CD1c-positive myeloid dendritic cell (primary cell): ENCODE results near the gene ZNF609.

Experiments
- DNase-seq: peaks from one replicate; pipeline ENCODE4 v3.0.0-alpha.2; 2016; ENCODE audit errors: extremely low spot score

The ZNF609 gene

GRCh38 chr15:64651601-64652191 is 191.3 kb downstream of the ZNF609 start:
- no peak for DNase-seq

DNA sequence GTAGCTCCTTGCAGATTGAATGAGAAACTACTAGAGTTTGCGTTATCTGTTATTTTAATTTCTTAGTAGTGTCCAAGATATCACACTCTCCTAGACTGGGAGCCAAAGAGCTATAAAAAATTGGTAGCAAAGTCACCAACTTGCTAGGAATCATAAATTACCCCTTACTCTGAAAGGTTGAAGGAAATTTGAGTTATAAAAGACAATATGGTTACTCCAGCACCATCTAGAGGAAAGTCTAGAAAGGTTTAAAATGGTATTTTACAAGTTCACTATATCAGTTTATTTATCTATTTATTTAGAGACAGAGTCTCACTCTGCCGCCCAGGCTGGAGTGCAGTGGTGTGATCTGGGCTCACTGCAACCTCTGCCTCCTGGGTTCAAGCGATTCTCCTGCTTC is 193.4 kb downstream of the ZNF609 start:
- DNase-seq, result peak; percentile 19

DNA sequence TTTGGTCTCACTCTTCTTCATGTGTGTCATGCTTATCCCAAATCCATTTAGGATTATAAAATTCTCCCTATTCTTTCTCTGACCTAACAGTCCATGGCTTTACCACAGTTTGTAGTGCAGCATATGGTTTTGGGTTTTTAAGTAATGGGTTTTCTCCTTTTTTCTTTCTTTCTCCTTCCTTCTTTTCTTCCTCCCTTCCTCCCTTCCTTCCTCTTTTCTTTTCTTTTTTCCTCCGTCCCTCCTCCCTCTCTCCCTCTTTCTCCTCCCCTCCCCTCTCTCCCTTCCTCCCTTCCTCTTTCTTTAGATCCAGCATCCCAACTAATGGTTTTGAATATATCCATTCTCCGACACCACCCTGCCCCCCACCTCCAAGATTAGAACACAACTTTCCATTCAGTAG is 196.1 kb downstream of the ZNF609 start:
- no peak for DNase-seq

DNA sequence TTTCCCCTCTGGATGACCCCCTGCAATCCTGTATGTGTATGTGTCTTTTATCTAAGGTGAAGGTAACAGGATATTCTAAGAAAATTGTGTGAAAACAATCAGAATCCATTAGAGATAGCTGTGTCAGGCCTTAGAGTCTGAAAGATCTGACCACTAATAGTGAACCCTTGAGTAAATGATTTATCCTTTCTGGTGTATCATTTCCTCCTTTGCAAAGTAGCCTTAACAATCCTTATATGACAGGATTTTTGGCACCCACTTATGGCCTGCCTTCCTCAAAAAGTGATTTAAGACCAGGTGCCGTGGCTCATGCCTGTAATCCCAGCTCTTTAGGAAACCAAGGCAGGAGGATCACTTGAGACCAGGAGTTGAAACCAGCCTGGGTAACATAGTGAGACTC is 204.8 kb downstream of the ZNF609 start:
- no peak for DNase-seq

GRCh38 chr15:64667736-64668161 is 207.4 kb downstream of the ZNF609 start:
- no peak for DNase-seq

GRCh38 chr15:64673866-64674265 is 213.5 kb downstream of the ZNF609 start:
- no peak for DNase-seq

GRCh38 chr15:64678126-64678819 is 217.9 kb downstream of the ZNF609 start:
- DNase-seq, result no peak

- no peak for DNase-seq
Measured at GRCh38 chr15:64680097-64680496, 219.7 kb downstream of the ZNF609 start.

- peak; percentile 35 for DNase-seq
Measured at GRCh38 chr15:64681424-64682024, 221.1 kb downstream of the ZNF609 start.

GRCh38 chr15:64682255-64682654 is 221.9 kb downstream of the ZNF609 start:
- DNase-seq, result no peak

- DNase-seq, result no peak
Measured at GRCh38 chr15:64683378-64683777, 223.0 kb downstream of the ZNF609 start.

DNA sequence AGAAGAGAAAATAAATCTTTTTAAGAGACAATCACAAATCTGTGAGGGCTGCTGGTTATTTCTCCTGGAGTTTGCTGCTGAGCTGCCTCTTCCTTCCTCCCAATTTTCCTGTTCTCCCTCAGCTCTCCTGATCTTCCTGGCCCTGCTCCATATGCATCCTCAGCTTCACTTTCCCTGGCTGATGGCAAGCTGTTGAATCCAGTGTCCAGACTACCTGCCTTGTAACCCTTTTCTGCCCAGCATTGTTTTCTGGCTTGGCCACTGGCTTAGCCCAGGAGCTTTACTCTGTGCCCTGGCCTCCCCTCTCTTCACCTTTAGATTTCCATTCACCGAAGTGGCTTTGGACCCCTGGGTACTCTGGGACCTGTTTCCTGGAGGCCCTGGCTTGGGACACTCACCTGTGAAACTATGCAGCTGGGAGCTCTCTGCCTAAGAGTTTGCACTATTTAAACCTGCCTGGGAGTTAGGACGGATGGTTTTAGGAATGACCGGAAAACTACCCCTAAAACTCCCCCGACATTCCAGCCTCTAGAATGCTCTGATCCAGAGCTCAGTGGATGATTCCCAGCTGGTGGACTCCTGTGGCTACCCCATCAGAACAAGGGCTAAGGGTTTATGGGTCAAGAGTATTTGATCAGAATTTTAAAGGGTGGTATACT is 225.0 kb downstream of the ZNF609 start:
- no peak for DNase-seq

DNA sequence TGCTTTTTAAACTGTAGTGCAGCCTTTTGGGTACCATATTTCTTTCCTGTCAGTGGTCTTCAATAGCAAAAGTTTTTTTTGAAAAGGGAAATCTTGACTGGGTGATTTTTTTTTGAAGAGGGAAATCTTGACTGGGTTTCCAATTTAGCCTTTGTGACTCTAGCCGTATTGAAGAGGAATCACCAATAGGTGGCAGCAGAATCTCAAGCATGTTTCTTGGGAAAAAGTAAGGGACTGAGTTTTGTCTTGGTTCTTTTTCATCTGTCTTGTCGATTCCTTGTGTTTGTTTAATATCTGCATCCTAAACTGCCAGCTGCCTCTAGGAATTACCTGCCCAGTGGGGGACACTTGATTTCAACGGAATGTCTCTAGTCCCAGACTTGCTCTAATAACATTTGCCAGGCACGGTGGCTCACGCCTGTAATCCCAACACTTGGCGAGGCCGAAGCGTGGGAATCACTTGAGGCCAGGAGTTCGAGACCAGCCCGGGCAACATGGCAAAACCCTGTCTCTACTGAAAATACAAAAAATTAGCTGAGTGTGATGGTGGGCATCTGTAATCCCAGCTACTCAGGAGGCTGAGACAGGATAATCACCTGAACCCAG is 225.9 kb downstream of the ZNF609 start:
- peak; percentile 75 for DNase-seq

DNA sequence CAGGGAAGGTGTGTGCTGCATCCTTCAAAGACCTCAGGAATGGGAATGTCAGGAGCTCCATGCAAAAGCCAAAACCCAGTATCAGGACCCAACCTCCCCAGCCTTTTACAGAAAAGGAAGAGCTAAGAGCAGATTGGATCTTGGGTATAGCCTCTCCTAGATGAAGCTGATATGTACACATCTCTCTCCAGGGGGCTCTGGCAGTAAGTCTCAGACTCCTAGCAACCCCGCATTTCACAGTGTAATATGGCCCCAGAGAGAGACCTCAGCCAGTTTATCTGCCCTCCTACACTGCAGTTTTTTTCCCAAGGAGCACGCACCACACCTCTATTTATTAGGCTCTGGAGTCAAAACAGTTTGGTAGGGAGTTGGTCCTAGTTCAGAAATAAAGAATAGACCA is 226.8 kb downstream of the ZNF609 start:
- no peak for DNase-seq

GRCh38 chr15:64687688-64688087 is 227.3 kb downstream of the ZNF609 start:
- no peak for DNase-seq

GRCh38 chr15:64688770-64689169 is 228.4 kb downstream of the ZNF609 start:
- DNase-seq, result no peak

- no peak for DNase-seq
Measured at GRCh38 chr15:64690008-64690407, 229.6 kb downstream of the ZNF609 start.

GRCh38 chr15:64690578-64691296 is 230.4 kb downstream of the ZNF609 start:
- DNase-seq, result no peak

GRCh38 chr15:64691896-64692565 is 231.7 kb downstream of the ZNF609 start:
- peak; percentile 88 for DNase-seq

GRCh38 chr15:64693134-64693533 is 232.8 kb downstream of the ZNF609 start:
- peak; percentile 70 for DNase-seq

DNA sequence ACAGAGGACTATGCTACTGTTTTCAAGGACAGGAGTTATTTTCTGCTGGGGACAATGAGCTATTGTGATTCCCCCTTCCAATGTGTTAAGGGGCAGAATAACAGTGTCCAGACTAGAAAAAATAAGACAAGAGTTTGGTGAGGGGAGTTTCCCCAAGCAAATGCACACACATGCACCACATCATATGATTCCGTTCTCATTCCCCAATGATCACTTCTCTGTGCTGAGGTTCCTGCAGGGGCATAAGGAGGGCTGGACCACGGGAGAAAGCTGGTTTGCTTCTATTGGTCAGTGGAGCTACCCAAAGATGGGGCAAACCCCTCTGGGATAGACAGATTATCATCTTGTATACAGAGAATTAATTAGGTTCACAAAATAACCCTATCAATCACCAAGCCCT is 234.4 kb downstream of the ZNF609 start:
- DNase-seq, result peak; percentile 54
